Endothelial cell of umbilical vein (primary cell): Measurements from ENCODE around the gene AP5Z1. TPM values are rescaled to one million over a fixed set of nuclear protein-coding genes. Genes with fewer than 3 reads are reported as not detected.

Source experiments
- BruUV-seq: library from RNA; stranded (reverse); fragments of 400-500 nt; replicated peaks from 2 replicates; lab custom pipeline; 2021; lab: Mats Ljungman, UMichigan
- CTCF ChIA-PET: fragments of 300-600, 350-600 bp; sonication (Branson Sonifier 250); formaldehyde crosslinking; loops from one replicate; lab custom pipeline; 2021; ENCODE audit warnings: antibody characterized with exemption, inconsistent platforms; lab: Charles Lee
- POLR2A ChIA-PET: fragments of 300-600, 350-600 bp; sonication (Branson Sonifier 250); formaldehyde crosslinking; loops from one replicate; lab custom pipeline; 2021; ENCODE audit warnings: antibody characterized with exemption, inconsistent platforms; lab: Charles Lee
- DNase-seq: peaks from one replicate; pipeline ENCODE4 v3.0.0-alpha.2; 2011; ENCODE audit warnings: low read depth, low spot score
- FAIRE-seq: peaks from 2 replicates; lab custom pipeline; 2011; peaks lifted over from hg19 to GRCh38; lab: Jason Lieb, UNC
- H2AFZ ChIP-seq: 2 replicates; pipeline ENCODE4 v1.6.0; 2012; ENCODE audit warnings: low read depth, low read length, control low read depth, inconsistent platforms
- H3K27ac ChIP-seq: 2 replicates; pipeline ENCODE4 v1.5.1; 2011; ENCODE audit warnings: low read depth, mild to moderate bottlenecking, control low read depth, low read length, moderate library complexity; ENCODE audit not compliant: insufficient read depth
- H3K27me3 ChIP-seq, 2 experiments: 2 replicates each; pipeline versions ENCODE4 v1.6.0 to v1.6.1; 2011; ENCODE audit warnings: low read length in 2 of 2, mixed read lengths in 1 of 2; ENCODE audit not compliant: control insufficient read depth in 2 of 2, insufficient read depth in 2 of 2
- H3K36me3 ChIP-seq, 2 experiments: 2 replicates in 1 of 2; 3 replicates in 1 of 2; pipeline ENCODE4 v1.5.1; 2011; ENCODE audit warnings: low read length in 2 of 2, mild to moderate bottlenecking in 1 of 2, moderate library complexity in 1 of 2; ENCODE audit not compliant: control insufficient read depth in 2 of 2, insufficient read depth in 2 of 2; ENCODE audit errors: extremely low read depth in 1 of 2
- H3K4me1 ChIP-seq: 3 replicates; pipeline ENCODE4 v1.5.1; 2011; ENCODE audit warnings: mild to moderate bottlenecking, low read length; ENCODE audit not compliant: control insufficient read depth, insufficient read depth; ENCODE audit errors: extremely low read depth
- H3K4me2 ChIP-seq: 2 replicates; pipeline ENCODE4 v1.6.1; 2011; ENCODE audit warnings: low read length, control low read depth, mixed read lengths; ENCODE audit not compliant: insufficient read depth
- H3K4me3 ChIP-seq, 3 experiments: fragments of 200-600 bp in 1 of 3; sonication (generic), shearing (Covaris generic) in 1 of 3; replicated peaks in 1 of 3; 2 replicates each; pipeline ENCODE4 v1.5.1; 2011 to 2016; ENCODE audit warnings: control low read depth in 3 of 3, low read length in 3 of 3, mild to moderate bottlenecking in 2 of 3, inconsistent platforms in 1 of 3, low read depth in 1 of 3, moderate library complexity in 1 of 3; ENCODE audit not compliant: insufficient read depth in 1 of 3
- H3K79me2 ChIP-seq: 2 replicates; pipeline ENCODE4 v1.6.0; 2012; ENCODE audit warnings: low read length, inconsistent platforms; ENCODE audit not compliant: control insufficient read depth, insufficient read depth
- H3K9ac ChIP-seq: replicated peaks from 2 replicates; pipeline ENCODE3; 2011; ENCODE audit warnings: low read length, control low read depth; ENCODE audit not compliant: insufficient read depth; ENCODE audit errors: extremely low read depth
- H3K9me1 ChIP-seq: replicated peaks from 3 replicates; pipeline ENCODE4 v1.6.0; 2011; ENCODE audit warnings: mild to moderate bottlenecking, low read length; ENCODE audit not compliant: control insufficient read depth, insufficient read depth; ENCODE audit errors: extremely low read depth
- H3K9me3 ChIP-seq: replicated peaks from 2 replicates; pipeline ENCODE4 v1.5.1; 2012; ENCODE audit warnings: low read length, inconsistent platforms; ENCODE audit not compliant: control insufficient read depth, insufficient read depth
- H4K20me1 ChIP-seq: replicated peaks from 2 replicates; pipeline ENCODE3; 2011; ENCODE audit warnings: mild to moderate bottlenecking, low read length; ENCODE audit not compliant: control insufficient read depth, insufficient read depth; ENCODE audit errors: extremely low read depth
- CTCF ChIP-seq, 2 donors: IDR thresholded peaks; 1 replicate in 1 of 2; 2 replicates in 1 of 2; pipeline ENCODE4 v1.5.1; 2011; ENCODE audit warnings: low read length in 2 of 2, mild to moderate bottlenecking in 2 of 2, moderate library complexity in 2 of 2, control low read depth in 1 of 2, inconsistent platforms in 1 of 2, low read depth in 1 of 2; ENCODE audit not compliant: insufficient read depth in 1 of 2; ENCODE audit errors: extremely low read depth in 1 of 2
- EZH2 ChIP-seq: IDR thresholded peaks from 2 replicates; pipeline ENCODE4 v1.6.1; 2012; ENCODE audit warnings: borderline replicate concordance, low read depth, mild to moderate bottlenecking, moderate library complexity, low read length, inconsistent platforms; ENCODE audit not compliant: severe bottlenecking
- FOS ChIP-seq: IDR thresholded peaks from 2 replicates; pipeline ENCODE4 v1.6.1; 2011; ENCODE audit warnings: mild to moderate bottlenecking, low read length, moderate library complexity, borderline replicate concordance; ENCODE audit not compliant: insufficient read depth
- GATA2 ChIP-seq: IDR thresholded peaks from 2 replicates; pipeline ENCODE4 v1.7.0; 2011; ENCODE audit warnings: low read depth, mild to moderate bottlenecking, moderate library complexity, mixed read lengths, low read length; ENCODE audit not compliant: insufficient read length, insufficient read depth
- JUN ChIP-seq: IDR thresholded peaks from 2 replicates; pipeline ENCODE4 v1.6.1; 2011; ENCODE audit warnings: borderline replicate concordance, low read depth; ENCODE audit not compliant: insufficient read length, insufficient read depth
- MAX ChIP-seq: IDR thresholded peaks from 2 replicates; pipeline ENCODE4 v1.6.1; 2011; ENCODE audit not compliant: insufficient read depth, insufficient read length
- MYC ChIP-seq: IDR thresholded peaks from one replicate; pipeline ENCODE4 v1.6.1; 2011; ENCODE audit warnings: mild to moderate bottlenecking, low read depth, low read length
- POLR2A ChIP-seq: IDR thresholded peaks from 2 replicates; pipeline ENCODE4 v1.6.1; 2012; ENCODE audit warnings: low read depth, mild to moderate bottlenecking, control low read depth, low read length
- POLR2AphosphoS5 ChIP-seq: IDR thresholded peaks from 2 replicates; pipeline ENCODE4 v1.6.1; 2012; ENCODE audit warnings: low read depth, mild to moderate bottlenecking, control low read depth, low read length, moderate library complexity; ENCODE audit not compliant: insufficient read depth
- dilution Hi-C: fragments of 300-500 bp; cut with MboI; formaldehyde crosslinking; loops from one replicate; pipeline ENCODE4 v1.15.0; 2019; ENCODE audit warnings: low sequenced_read_pairs; ENCODE audit not compliant: extremely low pct_ligation_motif_present
- intact Hi-C: fragments of 100-400 bp; cut with micrococcal nuclease; formaldehyde crosslinking; loops from one replicate; pipeline ENCODE4 v1.10.0; 2022
- polyA plus RNA-seq, 4 experiments: library from polyadenylated mRNA; depleted of rRNA in 3 of 4; stranded (reverse) in 3 of 4; unstranded in 1 of 4; fragments of >200 nt; gene quantifications; 2 replicates each; pipeline versions ENCODE4 v1.2.1 to v1.2.3, GENCODE V29; 2011 to 2012; ENCODE audit warnings: missing spikeins in 1 of 4
- total RNA-seq: library from RNA; stranded (reverse); gene quantifications from 2 replicates; pipeline ENCODE4 v1.2.3, GENCODE V29; 2021

AP5Z1 gene
- total and polyA plus RNA-seq, 2 donors (not counting 3 experiments of a cell fraction or from before 2014, with no cell fraction given), result 53.7 to 58.9 TPM

- no peaks in the 10 kb centered on the region for H3K9me3 ChIP-seq
- no peak overlapping the region for H3K9ac ChIP-seq
- no peak overlapping the region for H3K4me2 ChIP-seq
- H3K36me3 ChIP-seq, result no peaks in the 10 kb centered on the region
- FAIRE-seq, result no peak
- dilution Hi-C loops (no loop called here), intact Hi-C loops (no loop called here)
- H3K79me2 ChIP-seq, result no peaks in the 10 kb centered on the region
- ChIA-PET POLR2A (no interaction called here), CTCF (interaction anchor here (0.9 to 1.1 kb wide), 2 partner anchors 9 to 16 kb away, joined by 3 to 4 read pairs; no protein-coding TSS in a partner anchor)
- TF ChIP-seq GATA2 (no peak), MYC (no peak), CTCF (IDR thresholded peaks at IDR 0.05; ENCODE audit: extremely low read depth in 1 of 2, insufficient read depth in 1 of 2, low read depth in 1 of 2, low read length in 2 of 2) (no peak), EZH2 (no peak), POLR2A (no peak), FOS (no peak), JUN (no peak), POLR2AphosphoS5 (no peak), MAX (no peak)
- no TSS peak for BruUV-seq
- no peaks in the 10 kb centered on the region for H3K9me1 ChIP-seq
- no peaks in the 10 kb centered on the region for H3K27me3 ChIP-seq
- no peak overlapping the region for H2AFZ ChIP-seq
- no peaks in the 10 kb centered on the region for H4K20me1 ChIP-seq
- no peak for DNase-seq
- no peaks in the 10 kb centered on the region for H3K4me1 ChIP-seq
- H3K27ac ChIP-seq, result no peak overlapping the region
- no peak overlapping the region for H3K4me3 ChIP-seq
These were observed 32.6 kb downstream of the AP5Z1 start for GRCh38 chr7:4808026-4808425.
